Activated CD4-positive, alpha-beta T cell treated with anti-CD3 and anti-CD28 coated beads, Interleukin-2, amount 50 U/mL, for 16 hours (primary cell): ENCODE results near the gene DMD.

Experiments
- DNase-seq: peaks from one replicate; pipeline ENCODE4 v3.0.0-alpha.2; 2020

Gene DMD

DNA sequence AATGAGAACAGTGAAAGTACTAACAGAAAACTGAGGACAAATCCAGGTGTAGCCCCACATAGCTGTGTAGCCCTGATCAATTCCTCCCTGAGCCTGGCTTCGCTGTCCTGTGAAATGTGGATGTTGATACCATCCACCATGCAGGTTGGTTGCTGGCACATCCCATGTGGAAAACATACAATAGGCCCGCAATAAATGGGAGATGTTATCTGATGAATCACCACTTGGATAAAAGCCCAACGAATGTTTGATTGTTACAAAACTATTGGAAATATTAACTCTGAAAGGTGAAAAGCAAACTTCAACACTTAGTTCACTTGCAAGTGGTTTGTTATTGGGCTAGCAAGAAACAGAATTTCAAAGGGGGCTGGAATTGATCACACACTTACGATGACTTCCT lies 1953.2 kb downstream of the DMD start:
- DNase-seq: no peak

DNA sequence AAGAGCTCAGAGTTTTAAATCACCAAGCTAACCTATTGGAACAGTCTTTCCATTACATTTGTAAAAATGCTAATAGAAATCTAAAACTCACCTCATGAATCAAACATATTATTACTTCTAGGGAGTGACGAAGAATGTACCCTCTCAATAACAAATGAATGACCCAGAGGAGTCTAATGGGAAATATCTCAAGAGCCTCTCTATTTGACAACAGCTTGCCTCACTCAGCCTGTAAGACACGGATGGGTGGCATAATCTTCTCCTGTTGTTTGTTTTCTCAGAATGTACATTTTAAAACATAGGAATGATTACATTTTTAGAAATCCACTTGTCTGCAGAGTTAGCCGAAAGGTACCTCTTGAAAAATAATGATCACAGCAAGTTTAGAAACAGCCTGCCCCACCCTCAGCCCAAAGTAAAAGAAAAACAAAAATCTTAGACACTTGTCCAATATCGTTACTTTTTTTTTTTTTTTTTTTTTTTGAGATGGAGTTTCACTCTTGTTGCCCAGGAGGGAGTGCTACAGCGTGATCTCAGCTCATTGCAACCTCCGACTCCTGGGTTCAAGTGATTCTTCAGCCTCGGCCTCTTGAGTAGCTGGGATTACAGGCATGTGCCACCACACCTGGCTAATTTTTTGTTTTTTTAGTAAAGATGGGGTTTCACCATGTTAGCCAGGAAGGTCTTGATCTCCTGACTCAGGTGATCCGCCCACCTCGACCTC lies 1955.9 kb downstream of the DMD start:
- DNase-seq: no peak

DNA sequence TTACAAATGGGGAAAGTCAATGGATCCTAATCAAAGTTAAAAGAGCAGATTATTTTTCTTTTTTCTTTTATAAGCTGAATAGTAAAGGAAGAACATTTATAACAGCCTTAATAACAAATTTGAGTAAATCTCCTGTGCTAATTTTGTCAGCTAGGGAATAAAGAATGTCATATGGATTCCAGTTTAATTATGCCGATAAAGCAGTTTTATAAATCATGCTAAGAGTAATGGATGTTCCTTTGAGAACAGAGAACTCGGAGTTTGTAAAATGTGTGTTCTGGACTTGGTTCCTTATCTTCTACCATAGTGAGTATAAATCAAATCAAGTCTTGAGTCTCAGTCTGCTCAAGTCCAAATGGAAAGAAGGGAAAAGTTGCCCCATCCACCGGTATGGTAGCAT lies 1959.2 kb downstream of the DMD start:
- no peak for DNase-seq

DNA sequence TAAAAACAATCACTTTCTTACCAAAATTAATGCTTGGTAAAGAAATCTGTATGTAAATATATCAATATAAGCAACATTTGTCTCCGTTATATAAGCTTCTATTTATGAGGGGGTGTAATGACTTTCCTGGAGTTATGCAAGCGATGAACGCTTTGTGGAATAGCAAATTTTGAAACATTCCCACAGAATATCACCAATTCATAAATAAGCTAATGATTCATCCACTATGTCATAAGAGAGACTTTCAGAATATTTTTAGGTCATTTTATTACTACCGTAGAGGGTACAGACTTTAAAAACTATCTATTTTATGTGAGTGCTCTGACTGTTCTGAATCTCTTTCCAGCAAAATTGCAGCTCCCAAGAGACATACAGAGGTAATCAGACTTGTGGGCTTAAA lies 1960.0 kb downstream of the DMD start:
- DNase-seq: no peak

DNA sequence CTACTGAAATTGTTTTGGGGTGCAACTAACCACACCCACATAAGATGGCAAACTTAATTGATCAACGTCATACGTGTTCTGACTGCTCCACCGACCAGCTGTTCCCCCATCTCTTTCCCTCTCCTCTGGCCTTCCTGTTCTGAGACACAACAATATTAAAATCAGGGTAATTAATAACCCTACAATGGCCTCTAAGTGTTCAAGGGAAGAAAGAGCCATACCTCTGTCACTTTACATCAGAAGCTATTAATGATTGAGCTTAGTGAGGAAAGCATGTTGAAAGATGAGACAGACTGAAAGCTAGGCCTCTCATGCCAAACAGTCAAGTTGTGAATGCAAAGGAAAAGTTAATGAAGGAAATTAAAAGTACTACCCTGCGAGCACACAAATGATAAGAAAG lies 1965.6 kb downstream of the DMD start:
- DNase-seq: no peak

DNA sequence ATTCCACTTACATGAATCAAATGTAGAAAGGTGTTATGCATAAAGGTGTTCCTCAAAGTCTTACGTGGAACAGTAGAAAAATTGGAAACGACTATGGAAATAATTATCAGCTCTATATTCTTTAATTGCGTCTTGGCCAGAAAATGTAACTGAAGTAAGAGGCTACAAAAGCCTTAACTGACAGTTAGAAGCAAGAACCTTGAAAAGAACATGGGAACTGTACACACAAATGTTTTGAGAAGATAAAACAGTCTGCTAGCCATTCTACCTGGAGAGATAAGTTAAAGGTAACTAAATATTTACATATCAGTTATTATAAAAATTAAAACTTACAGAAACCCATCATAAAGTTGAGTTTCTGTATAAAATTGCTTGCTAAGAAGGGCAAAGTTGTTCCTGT lies 1967.5 kb downstream of the DMD start:
- no peak for DNase-seq

DNA sequence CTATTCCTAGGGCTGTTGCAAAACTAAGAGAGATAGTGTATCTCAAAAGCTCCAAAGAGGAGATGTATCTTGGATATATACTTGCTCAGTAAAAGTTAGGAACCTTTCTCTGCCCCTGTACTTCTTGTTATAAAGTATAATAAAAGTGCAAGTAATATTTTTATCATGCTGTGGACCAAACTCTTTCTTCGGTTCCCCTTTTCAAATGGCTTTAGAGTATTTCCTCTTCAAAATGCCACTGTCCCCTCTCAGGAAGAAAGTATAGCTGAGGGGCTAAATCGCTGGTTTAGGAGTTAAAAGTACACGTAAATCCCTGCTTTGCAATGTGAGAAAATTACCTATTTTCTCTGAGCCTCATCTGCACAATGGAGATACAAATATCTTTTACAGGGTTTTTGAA lies 1970.4 kb downstream of the DMD start:
- no peak for DNase-seq

DNA sequence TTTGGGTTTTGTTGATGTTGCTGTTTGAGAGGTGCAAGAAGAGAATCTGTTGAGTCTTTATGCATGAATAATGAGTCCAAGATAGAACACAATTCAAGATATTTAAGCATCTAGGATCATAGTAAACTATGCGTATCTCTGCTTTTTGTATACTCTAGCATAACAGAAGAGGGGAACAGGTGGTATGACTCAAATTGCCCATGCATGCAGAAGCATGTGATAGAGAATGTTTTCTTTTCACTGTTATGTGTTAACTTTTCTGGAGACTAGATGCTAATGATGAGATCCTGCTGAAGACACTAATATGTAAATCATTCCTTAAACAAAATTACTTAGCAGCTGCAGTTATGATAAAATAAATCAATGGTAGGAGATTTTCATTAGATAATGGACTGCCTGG lies 1974.2 kb downstream of the DMD start:
- no peak for DNase-seq

DNA sequence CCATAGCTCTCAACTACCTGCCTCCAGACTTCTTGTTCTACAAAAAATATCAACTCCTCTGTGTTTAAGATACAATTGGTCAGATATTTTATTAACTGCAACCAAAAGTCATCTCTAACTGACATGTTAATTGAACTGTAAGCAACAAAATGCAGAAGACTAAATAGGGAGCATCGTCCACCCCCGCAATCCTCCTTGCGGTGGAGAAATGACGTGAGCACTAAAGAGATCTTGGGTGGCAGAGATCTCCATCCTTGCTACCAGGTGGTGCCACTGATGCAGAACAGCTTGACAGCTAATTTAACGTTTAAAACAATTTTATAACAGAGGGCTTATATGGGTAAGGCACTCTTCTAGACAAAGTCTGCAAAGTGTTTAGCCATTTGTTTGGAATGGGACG lies 1975.1 kb downstream of the DMD start:
- DNase-seq: no peak

DNA sequence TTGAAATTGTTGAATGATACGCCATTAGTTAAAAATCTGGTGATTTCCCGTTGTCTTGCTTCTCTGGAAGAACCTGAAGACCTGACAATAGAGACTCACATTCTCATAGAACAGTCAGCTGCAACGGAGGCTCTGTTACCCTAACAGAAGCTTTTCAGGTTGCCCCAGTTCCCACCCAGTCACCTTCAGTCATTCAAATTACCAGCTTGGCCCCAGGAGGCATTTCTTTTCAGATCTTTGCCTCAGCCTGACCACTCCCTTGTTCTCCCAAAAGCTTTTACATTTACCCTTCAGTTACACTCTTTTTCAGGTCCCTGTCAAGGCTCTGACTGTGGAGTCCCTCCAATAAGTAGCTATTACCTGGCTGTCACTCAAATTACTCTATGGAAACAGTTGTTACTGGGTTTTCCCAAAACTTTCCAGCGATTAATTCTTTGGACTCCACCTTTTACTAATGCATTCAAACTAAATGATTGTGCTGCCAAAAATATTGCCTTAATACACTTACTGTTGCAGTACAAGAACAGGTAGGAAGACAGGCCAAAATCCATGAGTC lies 1977.3 kb downstream of the DMD start:
- no peak for DNase-seq

DNA sequence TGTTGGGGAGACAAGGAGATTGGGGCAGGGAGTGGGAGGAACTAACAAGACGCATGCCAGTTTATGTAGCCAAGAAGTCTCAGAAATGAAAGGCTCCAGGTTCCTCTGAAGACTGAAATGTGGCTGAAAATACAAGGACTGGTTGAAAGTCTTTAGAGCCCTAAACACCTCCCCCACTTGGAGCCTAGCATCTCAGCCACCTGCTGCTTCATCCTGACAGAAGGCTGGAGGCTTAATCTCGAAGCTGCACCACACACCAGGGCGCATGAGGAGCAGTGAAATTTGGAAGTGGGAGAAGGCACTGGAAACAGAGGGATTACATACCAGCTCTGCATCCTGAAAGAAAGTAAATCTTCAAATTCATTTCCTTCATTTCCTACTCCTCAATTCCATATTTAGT lies 1978.8 kb downstream of the DMD start:
- DNase-seq: no peak

DNA sequence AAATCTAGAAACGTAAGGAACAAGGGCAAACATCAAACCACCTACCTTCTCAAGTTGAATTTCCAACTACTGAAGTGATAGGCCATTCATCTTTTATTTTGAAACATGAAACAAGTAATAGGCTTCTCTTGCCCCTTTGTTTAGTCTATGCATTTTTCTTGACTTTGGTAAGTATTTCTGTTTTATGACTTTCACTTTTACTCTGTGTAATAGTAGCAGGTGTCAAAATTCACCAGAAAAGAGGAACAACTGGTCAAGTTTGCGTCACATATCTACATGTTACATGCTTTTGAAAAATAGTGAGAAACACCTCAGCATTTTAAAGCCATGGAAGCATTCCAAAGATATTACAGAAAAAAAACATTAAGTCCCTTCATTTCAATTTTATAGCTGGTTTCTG lies 1982.4 kb downstream of the DMD start:
- peak; percentile 20 for DNase-seq

DNA sequence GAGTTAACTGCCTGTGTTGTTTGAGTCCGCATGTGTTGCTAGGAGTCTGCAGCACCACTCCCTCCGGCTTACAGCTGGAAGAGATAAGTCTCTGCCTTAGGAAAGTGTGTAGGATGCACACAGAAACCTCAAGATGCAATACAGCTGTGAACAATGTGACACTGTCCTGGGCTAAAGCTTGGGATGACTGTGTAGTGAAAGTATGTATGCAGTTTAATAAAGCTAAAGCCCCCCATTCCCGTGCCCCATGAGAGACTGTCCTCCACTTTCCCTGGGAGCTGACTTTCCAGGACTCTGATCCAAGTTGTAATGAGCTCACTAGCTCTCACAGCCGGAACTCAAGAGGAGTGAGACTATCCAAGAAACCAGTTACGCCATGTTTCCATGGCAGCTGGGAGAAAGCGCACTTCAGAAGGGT lies 1982.9 kb downstream of the DMD start:
- DNase-seq: no peak

DNA sequence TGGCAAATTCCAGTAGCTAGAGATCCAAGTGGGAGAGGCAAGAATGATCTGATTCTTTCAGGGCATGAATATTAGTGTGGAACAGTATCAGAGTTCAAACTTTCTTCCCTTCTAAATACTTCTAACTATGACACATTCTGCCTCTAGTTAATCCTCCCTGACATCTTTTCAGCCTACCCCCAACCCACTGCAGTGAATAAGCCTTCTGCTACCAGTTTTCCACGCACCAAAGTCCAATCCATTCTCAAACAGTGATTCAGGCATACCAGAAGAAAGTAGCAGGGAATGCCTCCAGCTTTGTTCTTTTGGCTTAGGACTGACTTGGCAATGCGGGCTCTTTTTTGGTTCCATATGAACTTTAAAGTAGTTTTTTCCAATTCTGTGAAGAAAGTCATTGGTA lies 1984.1 kb downstream of the DMD start:
- no peak for DNase-seq

DNA sequence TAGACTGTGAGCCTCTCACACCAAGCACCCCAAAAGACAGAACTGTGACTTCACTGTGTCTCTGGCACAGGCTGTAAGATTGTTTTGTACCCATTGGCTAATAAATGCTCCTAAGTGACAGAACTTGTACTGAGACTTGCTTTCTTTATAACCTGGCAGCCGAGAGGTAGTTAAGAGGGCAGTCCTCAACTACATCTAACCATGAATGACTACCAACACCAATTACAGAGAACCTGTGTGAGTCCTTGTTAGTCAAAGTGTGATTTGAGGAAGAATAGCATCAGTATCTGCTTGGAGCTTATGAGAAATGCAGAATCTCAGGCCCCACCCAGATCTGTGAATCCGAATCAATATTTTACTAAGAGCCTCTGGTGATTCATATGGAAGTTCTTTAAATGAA lies 1985.5 kb downstream of the DMD start:
- DNase-seq: peak; percentile 5

DNA sequence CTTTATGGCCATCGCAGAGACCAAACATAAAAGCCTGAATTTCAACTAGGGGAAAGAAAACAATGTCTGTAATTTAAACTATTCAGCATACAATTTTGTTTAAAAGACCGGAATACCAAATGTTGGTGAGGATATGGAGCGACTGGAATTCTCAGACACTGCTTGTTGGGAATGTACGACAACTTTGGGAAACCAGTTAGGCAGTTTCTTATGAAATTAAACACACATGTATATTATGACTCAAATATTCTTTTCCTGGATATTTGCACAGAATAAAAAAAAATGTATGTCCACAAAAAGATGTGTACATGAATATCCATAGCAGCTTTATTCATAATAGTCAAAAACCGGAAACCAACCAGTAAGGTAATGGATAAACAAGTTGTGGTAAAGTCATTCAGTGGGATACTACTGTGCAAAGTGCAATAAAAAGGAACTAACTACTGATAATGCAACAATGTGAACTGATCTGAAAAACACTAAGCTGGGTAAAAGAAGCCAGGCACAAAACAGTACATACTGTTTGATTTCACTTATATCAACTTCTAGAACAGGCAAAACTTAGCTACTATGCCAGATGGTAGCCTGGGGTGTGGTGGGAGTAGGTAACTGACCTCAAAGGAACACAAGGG lies 1986.9 kb downstream of the DMD start:
- no peak for DNase-seq

DNA sequence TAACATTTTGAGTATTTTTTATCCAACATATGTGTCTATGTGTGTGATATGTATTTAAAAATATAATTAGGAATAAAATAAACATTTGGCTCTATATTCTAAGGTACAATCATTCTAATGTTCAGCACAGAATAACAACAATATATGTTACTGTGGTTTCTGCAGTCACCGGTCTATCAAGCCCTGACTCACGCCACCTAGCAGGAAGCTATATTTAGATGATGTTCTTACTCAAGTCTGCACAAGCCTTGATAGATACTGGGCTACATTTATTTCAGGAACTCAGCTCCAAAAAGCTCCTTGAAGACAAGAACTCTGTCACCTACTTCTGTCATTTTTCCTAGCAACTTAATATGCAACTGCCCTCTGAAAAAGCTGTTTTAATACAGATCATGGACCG lies 1987.5 kb downstream of the DMD start:
- DNase-seq: peak; percentile 16

DNA sequence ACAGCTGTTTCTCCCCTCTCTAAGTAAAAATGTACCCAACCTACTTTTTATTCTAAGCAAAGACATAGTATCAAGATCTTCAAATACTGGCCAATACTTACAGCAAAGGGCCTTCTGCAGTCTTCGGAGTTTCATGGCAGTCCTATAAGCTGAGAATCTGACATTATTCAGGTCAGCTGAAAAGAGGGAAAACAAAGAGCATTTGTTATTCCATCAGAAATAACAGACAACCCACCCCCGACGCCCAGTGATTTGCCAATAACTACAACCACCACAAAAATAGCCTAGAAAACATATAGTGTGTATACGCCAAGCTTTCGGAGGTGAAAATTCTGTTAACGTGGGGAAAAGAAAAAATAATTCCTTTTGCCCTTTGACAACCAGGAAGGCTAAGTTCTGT lies 1988.4 kb downstream of the DMD start:
- DNase-seq: no peak

DNA sequence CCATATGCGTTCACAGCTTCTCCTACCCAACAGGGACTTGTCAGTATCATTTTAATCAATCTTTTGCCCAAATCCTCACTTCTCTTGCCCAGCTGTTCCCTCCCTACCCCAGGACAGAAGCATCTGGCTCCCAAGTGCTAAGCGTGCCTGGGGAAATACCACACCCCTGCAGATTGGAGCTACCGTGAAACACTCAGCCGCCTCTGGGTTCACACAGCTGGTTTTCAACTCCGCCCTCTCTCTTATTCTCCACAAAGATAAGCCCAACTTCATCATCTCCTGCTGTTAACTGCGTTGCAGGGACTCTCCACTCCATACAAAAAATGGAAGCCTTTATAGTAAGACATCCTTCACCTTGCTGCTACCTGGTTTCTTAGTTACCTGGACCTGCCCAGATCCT lies 1992.2 kb downstream of the DMD start:
- no peak for DNase-seq

DNA sequence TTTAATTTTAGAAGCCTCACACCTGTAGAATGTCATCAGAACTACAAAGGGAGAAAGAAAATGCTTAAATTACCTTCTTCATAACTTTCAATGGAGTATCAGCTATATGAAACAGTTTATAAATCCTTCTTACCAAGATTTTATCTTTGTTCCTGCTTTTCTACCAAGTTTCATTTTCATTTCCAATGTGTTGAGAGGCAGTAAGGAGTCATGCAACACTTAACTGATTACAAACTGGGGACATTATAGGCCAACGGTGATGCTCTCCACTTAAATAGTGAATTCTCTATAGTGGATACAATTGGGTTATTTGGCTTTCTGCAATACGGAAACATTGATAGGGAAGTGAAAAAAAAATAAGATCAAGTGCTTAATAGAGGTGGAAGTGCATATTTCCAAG lies 1994.3 kb downstream of the DMD start:
- DNase-seq: no peak

DNA sequence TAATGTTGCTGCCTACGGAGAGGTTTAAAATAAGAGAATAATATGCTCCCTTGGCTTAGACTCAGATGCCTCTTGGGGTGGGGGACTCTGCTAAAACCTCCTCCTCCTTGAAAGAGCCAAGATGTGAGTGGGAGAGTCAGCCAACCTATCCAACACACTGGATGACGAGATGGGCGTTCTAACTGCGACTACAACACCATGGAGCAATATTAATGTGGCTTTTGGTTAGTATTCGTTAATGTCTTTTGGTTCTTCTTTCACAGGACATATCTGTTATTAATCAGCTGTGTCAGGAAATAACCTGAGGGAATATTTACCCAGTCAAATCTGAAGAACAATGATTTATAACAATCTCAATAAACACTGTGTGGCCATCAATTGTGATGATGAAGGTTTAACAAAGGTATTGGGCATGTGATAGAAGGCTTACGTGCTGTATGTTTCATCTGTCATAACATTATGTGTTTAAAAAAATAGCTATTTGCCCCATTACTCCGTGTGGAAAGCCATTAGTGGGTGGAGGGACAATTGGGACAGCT lies 1996.0 kb downstream of the DMD start:
- DNase-seq: no peak

DNA sequence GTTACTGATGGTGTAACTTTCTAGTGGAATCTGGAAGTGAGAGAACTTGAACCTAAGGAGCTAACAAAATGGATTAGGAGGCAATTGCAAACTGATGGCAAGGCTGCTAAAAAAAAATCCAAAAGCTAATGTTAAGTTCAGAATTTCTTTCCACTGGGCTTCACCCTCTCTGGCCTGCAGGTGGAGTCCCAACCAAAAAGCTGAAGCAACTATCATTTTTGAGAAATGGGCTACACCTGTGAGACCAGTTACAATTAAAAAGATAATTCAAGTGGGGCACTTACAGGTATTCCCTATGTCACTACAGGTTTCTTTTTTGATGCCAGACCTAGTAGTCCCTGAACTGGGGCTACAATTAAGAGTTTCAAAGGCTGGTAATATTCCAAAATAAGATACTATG lies 1997.4 kb downstream of the DMD start:
- peak; percentile 30 for DNase-seq

DNA sequence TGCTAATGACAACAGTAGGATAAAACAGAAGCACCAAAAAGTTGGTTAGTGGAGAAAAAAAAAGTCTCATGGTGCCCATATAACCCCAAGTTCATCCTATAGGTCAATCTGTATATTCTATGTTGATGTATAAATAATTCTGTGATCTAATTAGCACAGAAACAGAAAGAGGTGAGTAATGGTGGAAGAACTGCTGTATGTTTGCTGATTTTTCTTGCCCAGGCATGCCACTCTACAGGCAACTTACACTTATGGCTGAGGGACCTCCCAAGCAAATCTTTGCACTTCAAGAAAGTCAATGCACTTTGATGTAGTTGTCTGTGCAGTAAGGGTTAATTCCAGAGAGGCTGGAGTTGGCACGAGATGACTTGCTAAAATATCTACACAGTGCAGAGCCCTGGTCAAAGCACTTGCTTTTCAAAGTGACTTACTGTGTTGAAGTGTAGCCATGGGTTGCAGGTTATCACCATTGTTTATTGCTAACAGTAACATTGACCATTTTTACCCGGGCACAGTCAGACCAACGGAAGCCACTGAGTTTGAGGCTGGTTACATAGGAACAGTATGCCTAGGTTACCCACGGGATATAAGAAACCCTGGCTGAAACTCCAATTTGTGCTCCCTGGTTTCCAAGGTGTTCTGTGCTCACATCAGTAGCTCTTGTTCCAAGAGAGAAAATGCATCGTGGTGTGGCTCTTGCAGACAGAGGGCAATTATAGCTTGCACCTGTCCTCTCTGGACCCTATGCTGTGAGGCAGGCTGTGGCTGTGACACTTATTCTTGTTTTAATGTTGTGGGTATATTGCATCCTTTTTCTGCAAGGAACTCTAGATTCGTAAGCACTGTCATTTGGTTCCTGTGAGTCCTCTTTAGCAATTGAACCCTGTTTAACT lies 1998.2 kb downstream of the DMD start:
- DNase-seq: no peak
